Measurements from ENCODE around the gene CCDC80.

CCDC80 gene

DNA sequence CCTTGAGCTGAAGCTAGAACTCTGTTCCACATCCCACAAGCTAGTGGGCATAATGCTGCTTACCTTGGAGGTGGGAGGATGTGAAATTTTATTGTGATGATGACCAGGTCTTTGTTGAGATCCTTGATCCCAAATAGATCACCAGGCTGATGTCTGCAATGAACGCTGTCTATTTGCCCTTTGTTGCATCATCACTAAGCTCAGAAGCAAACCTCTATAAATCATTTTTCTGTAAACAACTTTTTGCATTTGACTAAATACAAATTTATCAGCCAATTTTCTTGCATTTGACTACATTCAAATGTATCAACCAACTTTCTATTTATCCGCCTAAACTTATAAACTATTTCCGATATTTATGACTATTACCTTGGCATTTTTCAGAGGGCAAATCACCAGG lies 9.7 kb downstream of the CCDC80 start:
- DNase-seq (ENCODE audit: low read depth), result no peak

GRCh38 chr3:112629425-112629824 lies 11.5 kb downstream of the CCDC80 start:
- DNase-seq (ENCODE audit: low read depth), result no peak

DNA sequence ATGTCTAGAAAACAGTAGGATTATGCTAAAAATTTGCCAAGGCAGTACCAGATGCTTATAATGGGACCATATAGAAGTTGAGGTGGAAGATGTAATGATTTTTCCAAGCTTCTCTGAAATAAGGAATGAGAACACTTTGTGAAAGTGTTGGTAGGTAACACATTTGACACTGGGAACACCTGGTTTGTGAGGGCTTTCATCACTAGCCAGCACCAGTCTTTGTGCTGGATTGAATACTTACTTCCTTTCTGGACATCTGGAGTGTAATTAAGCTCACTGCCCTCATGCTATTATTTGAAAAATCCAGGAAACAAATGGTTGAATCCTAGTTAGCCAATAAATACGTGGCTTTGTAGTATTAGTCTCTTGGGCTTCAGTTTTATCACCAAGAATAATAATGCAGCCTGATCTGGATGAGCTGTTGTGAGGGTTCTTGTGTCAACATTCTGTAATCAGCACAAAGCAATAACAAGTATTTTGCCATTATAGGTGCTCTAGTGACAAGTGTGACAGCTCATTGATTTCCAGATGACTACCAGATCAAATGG lies 12.9 kb downstream of the CCDC80 start:
- DNase-seq (ENCODE audit: low read depth), result no peak

GRCh38 chr3:112627419-112627818 lies 13.5 kb downstream of the CCDC80 start:
- no peak for DNase-seq (ENCODE audit: low read depth)

GRCh38 chr3:112623717-112624116 lies 17.2 kb downstream of the CCDC80 start:
- DNase-seq (ENCODE audit: low read depth), result no peak

DNA sequence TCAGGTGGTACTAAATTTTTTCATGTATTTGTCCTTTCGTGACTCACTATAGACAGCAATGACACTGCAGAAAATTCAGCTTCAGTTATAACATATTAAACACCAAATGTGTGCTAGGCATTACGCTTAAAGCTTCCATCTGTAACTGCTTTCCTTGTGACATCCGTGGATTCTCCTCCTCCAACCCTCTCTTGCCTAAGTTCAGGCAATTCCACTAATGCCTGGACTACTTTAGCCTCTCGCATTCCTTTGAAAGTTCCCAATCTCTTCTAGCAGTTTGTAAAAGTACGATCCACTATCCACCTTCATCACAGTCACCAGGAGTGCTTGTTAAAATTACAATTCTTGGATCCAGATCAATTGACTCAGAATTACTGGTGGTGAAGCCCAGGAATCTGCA lies 17.7 kb downstream of the CCDC80 start:
- no peak for DNase-seq (ENCODE audit: low read depth)

DNA sequence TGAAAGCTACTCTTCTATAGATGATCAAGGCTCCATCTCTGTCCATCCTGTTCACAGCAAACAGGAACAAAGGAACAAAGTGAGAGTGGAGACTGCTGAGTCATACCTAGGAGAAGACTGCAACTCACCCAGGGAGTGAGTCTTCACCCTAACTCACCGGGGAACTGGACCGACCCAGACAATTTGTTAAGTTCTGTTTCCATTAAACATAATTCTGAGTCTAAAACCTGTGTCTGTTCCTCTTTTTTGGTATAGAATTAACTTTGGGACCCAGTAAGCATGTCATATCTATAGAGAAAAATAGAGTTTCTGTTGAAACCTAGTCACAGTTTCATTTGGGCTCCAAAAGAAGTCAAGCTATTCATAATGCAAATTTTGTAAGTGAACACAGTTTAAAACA lies 21.6 kb downstream of the CCDC80 start:
- DNase-seq (ENCODE audit: low read depth), result no peak

- DNase-seq (ENCODE audit: low read depth), result no peak
Measured at GRCh38 chr3:112617285-112617684, 23.7 kb downstream of the CCDC80 start.

DNA sequence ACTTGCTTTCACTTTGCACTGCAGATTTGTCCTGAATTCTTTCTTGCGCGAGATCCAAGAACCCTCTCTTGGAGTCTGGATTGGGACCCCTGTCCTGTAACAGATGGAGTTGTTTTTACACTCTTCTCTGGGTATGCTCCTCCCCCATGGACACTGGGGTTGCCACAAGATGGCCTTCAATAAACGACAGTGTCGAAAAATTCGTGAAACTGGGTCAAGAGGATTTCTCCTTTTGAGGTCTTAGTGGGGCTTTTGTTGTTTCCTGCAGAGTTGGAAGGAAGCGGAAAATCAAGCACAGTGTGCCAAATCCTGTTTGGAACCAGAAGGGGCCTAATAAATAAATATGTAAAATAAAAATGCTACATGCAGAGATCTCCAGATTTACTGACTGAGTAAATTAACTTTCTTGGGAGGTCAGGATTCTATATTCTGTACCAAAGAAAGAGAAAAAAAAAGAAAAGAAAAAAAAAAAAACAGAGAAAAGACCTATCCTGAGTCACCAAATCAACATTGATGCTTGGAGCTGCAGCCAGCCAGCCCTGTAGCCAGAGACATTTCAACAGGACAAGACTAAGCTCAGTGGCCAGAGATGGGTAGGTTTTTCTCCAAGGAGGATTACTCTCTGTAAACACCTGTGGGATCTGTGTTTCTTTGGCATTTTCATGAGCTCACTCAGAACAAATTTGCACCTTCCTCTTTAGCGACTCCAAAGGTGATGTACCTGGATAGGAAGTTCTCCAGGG lies 24.8 kb downstream of the CCDC80 start:
- no peak for DNase-seq (ENCODE audit: low read depth)

GRCh38 chr3:112611752-112612515 lies 29.0 kb downstream of the CCDC80 start:
- no peak for DNase-seq (ENCODE audit: low read depth)

- no peak for DNase-seq (ENCODE audit: low read depth)
Measured at GRCh38 chr3:112610121-112610520, 30.8 kb downstream of the CCDC80 start.

DNA sequence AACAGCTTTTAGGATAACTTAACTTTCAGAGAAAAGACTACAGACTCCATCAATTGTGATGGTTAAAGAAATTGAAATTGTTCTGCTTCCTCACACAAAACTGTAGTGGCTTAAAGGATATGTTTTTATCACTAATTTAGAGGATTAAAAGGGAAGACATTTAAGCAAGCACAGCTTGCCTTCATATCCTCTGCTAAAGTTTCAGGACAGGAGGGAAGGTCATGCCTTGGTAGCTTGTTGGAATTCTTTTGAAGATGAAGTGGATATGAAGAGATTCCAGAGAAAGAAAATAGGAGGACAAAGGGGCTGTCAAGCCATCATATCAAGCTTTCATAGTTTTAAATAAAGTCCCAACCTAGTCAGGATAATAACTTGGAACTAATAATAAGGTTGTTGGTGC lies 33.1 kb downstream of the CCDC80 start:
- DNase-seq (ENCODE audit: low read depth), result no peak

- no peak for DNase-seq (ENCODE audit: low read depth)
Measured at GRCh38 chr3:112606098-112606497, 34.8 kb downstream of the CCDC80 start.

- no peak for DNase-seq (ENCODE audit: low read depth)
Measured at GRCh38 chr3:112605285-112605684, 35.7 kb downstream of the CCDC80 start.

DNA sequence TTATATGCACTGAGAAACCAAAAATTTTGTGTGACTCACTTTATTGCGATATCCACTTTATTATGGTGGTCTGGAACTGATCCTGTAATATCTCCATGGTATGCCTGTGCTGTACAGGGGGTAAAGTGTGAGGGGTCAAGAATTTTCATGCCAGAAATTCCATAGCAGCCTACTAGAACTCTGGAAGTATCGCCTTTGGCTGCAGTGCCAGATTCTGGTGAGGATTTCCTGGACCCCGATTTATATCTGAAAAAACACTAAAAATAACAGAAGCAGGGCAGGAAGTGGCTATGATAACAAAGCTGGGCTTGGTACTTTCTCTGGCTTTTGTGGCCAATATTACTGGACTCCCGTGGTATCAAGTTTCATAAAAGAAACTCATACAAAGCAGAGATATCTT lies 36.4 kb downstream of the CCDC80 start:
- DNase-seq (ENCODE audit: low read depth), result no peak

- no peak for DNase-seq (ENCODE audit: low read depth)
Measured at GRCh38 chr3:112602217-112602838, 38.6 kb downstream of the CCDC80 start.

DNA sequence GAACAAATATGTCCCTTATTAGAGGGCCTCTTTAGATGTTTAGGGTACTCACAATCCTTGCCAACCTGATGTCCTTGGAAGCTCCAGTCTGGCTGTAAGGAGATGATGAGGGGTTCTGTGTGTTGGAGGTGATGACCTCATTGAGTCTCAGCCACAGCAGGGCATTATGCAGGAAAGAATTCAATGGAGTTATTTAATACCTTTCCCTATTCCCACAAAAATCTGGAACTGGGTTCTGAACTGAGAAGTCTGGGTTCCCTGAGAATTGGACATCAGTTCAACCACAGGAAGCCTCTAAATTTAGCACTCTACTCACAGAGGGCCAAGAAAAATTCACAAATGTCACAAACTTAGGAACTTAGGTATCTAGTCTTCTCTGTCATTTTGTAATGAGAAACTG lies 42.2 kb downstream of the CCDC80 start:
- no peak for DNase-seq (ENCODE audit: low read depth)

- no peak for DNase-seq (ENCODE audit: low read depth)
Measured at GRCh38 chr3:112597945-112598344, 43.0 kb downstream of the CCDC80 start.

DNA sequence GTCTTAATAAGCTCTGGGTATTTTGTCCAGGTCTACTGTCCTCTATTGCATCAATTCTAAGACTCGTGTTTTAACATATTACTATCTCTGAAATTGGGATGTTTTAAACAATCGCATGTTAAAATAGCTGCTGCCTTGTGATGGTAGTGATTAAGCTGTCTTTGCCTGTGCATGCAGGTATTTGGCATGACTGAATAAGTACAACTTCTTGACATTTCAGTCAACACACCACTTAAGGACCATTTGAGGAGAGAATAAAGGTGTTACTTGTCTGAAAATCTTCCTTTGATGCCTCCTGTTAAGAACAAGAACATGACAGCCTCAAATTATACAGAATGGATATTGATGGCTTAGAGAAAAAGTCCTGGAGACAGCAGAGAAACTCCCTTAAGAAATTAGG lies 46.1 kb downstream of the CCDC80 start:
- DNase-seq (ENCODE audit: low read depth), result no peak

DNA sequence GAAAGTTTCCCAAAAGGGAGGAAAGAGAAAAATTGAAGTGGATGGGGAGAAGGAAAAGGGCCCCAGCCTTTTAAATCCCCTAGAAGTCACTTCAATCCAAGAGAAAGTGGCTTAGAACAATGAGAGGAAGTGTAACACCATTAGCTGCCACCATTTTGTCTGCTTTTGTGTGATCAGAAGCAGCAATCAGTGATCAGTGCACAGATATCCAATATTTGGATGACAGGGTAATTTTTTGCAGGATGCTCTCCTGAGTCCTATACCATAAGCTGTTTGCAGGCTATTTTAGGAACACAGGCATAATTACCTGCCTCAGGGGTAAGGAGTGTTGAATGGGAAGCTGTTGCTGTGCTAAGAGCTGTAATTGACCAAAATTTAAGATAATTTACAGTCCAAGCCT lies 47.7 kb downstream of the CCDC80 start:
- DNase-seq (ENCODE audit: low read depth), result no peak

GRCh38 chr3:112587336-112587735 lies 53.6 kb downstream of the CCDC80 start:
- no peak for DNase-seq (ENCODE audit: low read depth)

DNA sequence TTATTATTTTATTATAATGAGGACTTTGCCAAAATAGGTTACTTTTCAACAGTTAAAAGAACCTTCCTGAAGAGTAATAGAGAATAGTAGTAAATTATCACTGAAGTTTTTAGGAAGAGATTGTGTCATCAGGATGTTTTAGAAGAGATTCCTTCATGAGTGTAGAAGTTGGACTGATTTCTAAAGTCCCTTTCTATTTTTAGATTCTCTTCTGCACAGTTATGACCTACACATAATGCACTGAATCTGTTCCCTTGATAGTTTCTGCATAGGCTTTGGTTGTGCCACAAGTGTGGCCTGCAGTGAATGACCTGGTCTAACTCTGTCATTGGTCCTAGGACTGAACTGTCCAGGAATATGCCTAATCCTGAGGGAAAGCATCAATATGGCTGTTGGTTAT lies 55.2 kb downstream of the CCDC80 start:
- no peak for DNase-seq (ENCODE audit: low read depth)

DNA sequence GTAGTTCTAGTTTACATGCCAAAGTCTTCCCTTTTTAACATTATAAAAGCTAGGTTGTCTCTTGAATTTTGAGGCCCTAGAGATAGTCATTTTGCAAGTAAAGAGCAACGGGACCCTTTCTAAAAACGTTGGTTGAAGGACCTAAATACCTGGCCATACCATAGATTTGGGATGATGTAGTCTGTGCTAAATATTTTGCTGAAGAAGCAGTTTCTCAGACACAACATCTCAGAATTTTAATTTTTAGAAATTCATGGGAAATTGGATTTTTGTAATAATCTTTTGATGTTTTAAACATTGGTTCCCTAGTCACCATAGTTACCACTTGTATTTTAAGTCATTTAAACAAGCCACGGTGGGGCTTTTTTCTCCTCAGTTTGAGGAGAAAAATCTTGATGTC lies 57.8 kb downstream of the CCDC80 start:
- no peak for DNase-seq (ENCODE audit: low read depth)

Measured in activated T-helper 1 cell treated with Interleukin-2 at 50 U/mL for 16 hours (primary cell).